ENCODE data around the gene TEX51.

The TEX51 gene

DNA sequence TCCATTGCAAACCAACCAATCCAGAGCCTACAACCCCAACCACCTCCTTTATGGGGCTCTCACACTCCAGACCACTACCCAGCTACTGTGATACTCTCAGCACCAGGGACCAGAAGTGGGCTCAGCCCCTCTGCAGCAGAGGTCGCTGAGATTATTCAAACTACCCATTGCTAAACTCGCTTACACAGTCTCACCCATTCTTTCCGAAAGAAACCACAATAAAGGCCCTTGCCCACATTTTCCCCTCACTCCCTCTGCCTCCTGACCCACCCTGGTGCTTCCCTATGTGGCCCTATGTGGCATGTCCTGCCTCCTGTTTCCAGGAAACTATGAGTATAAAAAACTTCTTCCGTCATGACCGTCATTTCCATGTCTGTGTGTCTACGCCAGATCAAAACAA, 10.7 kb downstream of the TEX51 start:
- Histone ChIP-seq H3K36me3 (no peaks in the 10 kb centered on the region), H3K4me3 (ENCODE audit: low read depth, low read length) (no peak overlapping the region), H3K9me3 (no peaks in the 10 kb centered on the region), H3K27me3 (no peaks in the 10 kb centered on the region), H3K4me1 (no peaks in the 10 kb centered on the region)
- TF ChIP-seq CTCF (IDR thresholded peaks at IDR 0.05; ENCODE audit: low read depth, low read length): no peak
- no peak for DNase-seq

DNA sequence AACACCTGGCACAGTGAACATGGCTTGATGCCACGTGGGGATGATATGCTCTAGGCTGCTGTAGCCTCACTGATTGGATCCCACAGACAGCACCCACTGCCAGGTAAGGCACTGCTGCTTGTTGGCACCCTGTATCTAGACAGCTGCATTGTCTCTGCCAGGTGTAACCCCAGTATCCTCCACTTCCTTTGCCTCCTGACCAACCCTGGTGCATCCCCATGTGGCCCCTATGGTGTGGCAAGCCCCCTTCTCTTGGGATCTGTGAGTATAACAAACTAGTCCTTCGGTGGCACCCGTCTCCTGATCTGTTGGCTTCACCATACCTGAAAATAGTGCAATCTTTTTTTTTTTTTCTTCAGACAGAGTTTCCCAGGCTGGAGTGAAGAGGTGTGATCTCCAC, 11.1 kb downstream of the TEX51 start:
- Histone ChIP-seq H3K4me1 (no peaks in the 10 kb centered on the region), H3K9me3 (no peaks in the 10 kb centered on the region), H3K4me3 (ENCODE audit: low read depth, low read length) (no peak overlapping the region), H3K36me3 (no peaks in the 10 kb centered on the region), H3K27me3 (no peaks in the 10 kb centered on the region)
- no peak for DNase-seq
- no peak for TF ChIP-seq CTCF (IDR thresholded peaks at IDR 0.05; ENCODE audit: low read depth, low read length)

DNA sequence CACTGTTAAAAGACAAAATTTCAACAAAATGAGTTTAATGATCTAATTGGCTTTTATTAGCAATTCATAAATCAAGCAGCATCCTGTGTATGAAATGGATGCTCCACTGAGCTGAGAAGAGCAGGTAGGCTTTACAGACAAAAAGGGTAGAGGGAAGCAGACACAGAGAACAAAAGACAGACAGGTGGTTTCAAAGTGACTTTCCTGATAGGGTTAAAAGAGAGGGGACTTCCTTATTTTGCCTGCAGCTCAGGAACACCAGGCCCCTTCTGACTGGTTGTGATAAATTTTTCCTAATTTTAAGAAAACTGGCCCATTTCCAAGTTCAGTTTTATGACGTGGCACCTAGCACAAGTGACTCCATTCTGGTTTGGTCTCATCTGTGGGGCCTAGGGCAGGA, 11.9 kb downstream of the TEX51 start:
- no peaks in the 10 kb centered on the region for H3K4me1 ChIP-seq

GRCh38 chr2:126911111-126911796, 12.6 kb downstream of the TEX51 start:
- TF ChIP-seq CTCF (IDR thresholded peaks at IDR 0.05; ENCODE audit: low read depth, low read length): no peak

More for the DNA sequence above, 11.9 kb downstream of the TEX51 start:
- TF ChIP-seq CTCF (IDR thresholded peaks at IDR 0.05; ENCODE audit: low read depth, low read length): no peak
- Histone ChIP-seq H3K36me3 (no peaks in the 10 kb centered on the region), H3K9me3 (no peaks in the 10 kb centered on the region), H3K4me3 (ENCODE audit: low read depth, low read length) (no peak overlapping the region), H3K27me3 (no peaks in the 10 kb centered on the region)
- DNase-seq: no peak

DNA sequence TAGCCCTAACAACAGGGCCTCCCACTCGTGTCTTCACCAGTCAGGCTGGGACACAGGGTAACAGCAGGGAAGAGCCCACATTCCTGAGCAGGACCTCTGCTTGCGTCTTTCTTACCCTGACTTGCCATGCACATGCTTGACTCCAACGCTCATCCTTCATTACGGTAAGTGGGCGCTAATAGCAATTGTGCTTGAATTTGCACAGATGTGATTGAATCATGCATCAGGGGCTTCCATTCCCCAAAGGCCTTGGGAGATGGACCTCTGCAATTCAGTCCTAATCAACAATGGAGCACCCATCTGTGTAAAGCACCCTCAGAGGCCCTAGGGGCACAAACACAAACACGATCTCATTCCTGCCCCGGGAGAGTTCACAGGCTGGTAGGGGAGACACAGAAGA, 13.5 kb downstream of the TEX51 start:
- Histone ChIP-seq H3K27me3 (no peaks in the 10 kb centered on the region), H3K4me1 (no peaks in the 10 kb centered on the region), H3K9me3 (no peaks in the 10 kb centered on the region), H3K36me3 (no peaks in the 10 kb centered on the region), H3K4me3 (ENCODE audit: low read depth, low read length) (no peak overlapping the region)
- no peak for DNase-seq
- no peak for TF ChIP-seq CTCF (IDR thresholded peaks at IDR 0.05; ENCODE audit: low read depth, low read length)

More at GRCh38 chr2:126911111-126911796, 12.6 kb downstream of the TEX51 start:
- Histone ChIP-seq H3K4me1 (no peaks in the 10 kb centered on the region), H3K9me3 (no peaks in the 10 kb centered on the region), H3K36me3 (no peaks in the 10 kb centered on the region), H3K4me3 (ENCODE audit: low read depth, low read length) (no peak overlapping the region), H3K27me3 (no peaks in the 10 kb centered on the region)
- no peak for DNase-seq

- no peak for TF ChIP-seq CTCF (IDR thresholded peaks at IDR 0.05; ENCODE audit: low read depth, low read length)
- Histone ChIP-seq H3K36me3 (no peaks in the 10 kb centered on the region), H3K9me3 (no peaks in the 10 kb centered on the region), H3K4me1 (no peaks in the 10 kb centered on the region), H3K27me3 (no peaks in the 10 kb centered on the region), H3K4me3 (ENCODE audit: low read depth, low read length) (no peak overlapping the region)
- DNase-seq: no peak
Observed at GRCh38 chr2:126913329-126913728, 14.6 kb downstream of the TEX51 start.

Data from BE2C (cell line).